Activated CD4-positive, alpha-beta T cell treated with anti-CD3 and anti-CD28 coated beads, Interleukin-2, amount 10 ng/mL, durations not matched to agents 7 days and 5 days (primary cell): ENCODE results near the gene CEP20. TPM values are rescaled to one million over a fixed set of nuclear protein-coding genes. Genes with fewer than 3 reads are reported as not detected.
A peak's percentile ranks its signal among the peaks of the same experiment; 100 is the strongest.
"Not testable (repeated sequence)": the region's sequence is repeated elsewhere in the genome, so short reads cannot be mapped to it uniquely, and the experiment has no call there.

Source experiments
- CTCF ChIA-PET: fragments of 350-600 bp; sonication (Branson Sonifier 250); formaldehyde crosslinking; loops from one replicate; lab custom pipeline; 2021; ENCODE audit warnings: antibody characterized with exemption; lab: Charles Lee
- POLR2A ChIA-PET: fragments of 350-600 bp; sonication (Branson Sonifier 250); formaldehyde crosslinking; loops from one replicate; lab custom pipeline; 2021; ENCODE audit warnings: antibody characterized with exemption; lab: Charles Lee
- DNase-seq: peaks from one replicate; pipeline ENCODE4 v3.0.0-alpha.2; 2020
- H3K27ac Mint-ChIP-seq: one replicate; pipeline ENCODE4 v1.8.0; 2021; ENCODE audit warnings: mild to moderate bottlenecking, moderate library complexity, mixed read lengths
- H3K27me3 Mint-ChIP-seq: one replicate; pipeline ENCODE4 v1.8.0; 2021; ENCODE audit warnings: mixed read lengths
- H3K36me3 Mint-ChIP-seq: one replicate; pipeline ENCODE4 v1.8.0; 2021; ENCODE audit warnings: low read depth, mixed read lengths
- H3K4me1 Mint-ChIP-seq: one replicate; pipeline ENCODE4 v1.8.0; 2021; ENCODE audit warnings: mixed read lengths
- H3K4me3 Mint-ChIP-seq: one replicate; pipeline ENCODE4 v1.8.0; 2021; ENCODE audit warnings: mild to moderate bottlenecking, moderate library complexity, mixed read lengths
- H3K9me3 Mint-ChIP-seq: one replicate; pipeline ENCODE4 v1.8.0; 2021; ENCODE audit warnings: mixed read lengths
- total RNA-seq, 2 experiments: library from RNA; stranded (reverse); gene quantifications; one replicate each; pipeline ENCODE4 v1.2.3, GENCODE V29; 2021

Gene CEP20, protein sequence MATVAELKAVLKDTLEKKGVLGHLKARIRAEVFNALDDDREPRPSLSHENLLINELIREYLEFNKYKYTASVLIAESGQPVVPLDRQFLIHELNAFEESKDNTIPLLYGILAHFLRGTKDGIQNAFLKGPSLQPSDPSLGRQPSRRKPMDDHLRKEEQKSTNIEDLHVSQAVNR
- 10 to 100 TPM; 46.2 to 59.4 TPM for total RNA-seq

DNA sequence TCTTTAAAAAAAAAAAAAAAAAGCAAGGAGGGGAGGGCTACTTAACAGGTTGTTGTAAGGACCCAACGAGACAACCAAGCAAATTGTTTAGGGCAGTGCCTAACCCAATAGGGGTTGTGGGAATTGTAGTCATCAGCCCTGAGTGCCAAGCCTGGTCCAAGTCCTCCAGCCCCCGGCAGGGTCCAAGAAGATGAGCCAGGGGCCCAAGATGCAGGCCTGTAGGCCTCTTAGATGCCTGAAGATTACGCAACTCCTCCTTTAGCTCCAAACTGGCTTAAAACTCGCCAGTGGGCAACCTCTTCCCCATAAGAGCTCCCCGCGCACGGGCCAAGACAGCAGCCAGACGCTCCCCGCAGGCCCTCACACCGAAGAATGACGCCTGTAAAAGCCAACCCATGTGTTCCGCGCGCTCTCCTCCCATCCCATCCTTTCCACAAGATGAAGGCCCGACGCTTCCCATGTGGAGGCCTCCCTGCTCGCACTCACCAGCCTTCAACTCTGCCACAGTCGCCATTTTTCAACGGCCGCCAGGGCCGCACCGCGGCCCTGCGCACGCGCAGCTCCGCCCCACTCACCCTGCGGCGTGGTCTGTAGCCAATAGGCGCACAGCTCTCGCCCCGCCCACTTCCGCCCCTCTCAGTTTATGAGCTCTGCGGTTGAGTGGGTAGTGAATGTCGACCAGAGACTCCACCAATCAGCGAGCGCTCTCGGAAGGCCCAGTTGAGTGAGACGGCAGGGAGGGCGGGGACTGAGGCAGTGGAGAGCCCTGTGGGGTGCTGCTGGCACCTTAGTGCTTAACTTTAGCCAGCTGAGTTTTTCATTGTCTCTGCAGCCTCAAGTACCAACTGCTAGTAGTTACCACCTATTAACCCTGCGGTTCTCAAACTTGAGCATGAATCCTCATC, at the start of gene CEP20:
Gene CEP20, minus strand, starts transcription at position 532 of the 905 bp plus-strand sequence. Its CDS starts 18 bp downstream, at position 514.
- Mint-ChIP-seq H3K27ac (peak within 1 kb of the TSS; percentile 99), H3K36me3 (peaks cover 14% of the 10 kb centered on the region), H3K9me3 (no peaks in the 10 kb centered on the region), H3K4me3 (peak within 1 kb of the TSS; percentile 100), H3K4me1 (peaks cover 35% of the 10 kb centered on the region), H3K27me3 (no peaks in the 10 kb centered on the region)
- ChIA-PET CTCF (interaction anchor here (0.7 to 1.7 kb wide), 10 partner anchors 8 to 298 kb away, joined by 3 to 10 read pairs (median 4); no protein-coding TSS in a partner anchor), POLR2A (interaction anchor here (0.6 to 0.9 kb wide), 4 partner anchors 15 to 164 kb away, joined by 3 read pairs; no protein-coding TSS in a partner anchor)
- peak; percentile 100 for DNase-seq

DNA sequence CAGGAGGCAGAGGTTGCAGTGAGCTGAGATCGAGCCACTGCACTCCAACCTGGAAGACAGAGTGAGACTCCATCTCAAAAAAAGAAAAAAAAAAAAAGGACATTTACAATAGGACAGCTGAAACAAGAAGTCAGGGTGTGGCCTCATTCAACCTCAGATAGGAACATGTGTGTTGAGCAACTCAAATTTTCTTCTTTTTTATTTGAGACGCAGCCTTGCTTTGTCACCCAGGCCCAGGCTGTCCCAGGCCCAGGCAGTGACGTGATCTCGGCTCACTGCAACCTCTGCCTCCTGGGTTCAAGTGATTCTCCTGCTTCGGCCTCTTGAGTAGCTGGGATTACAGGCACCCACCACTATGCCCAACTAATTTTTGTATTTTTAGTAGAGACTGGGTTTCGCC, 48.4 kb upstream of the CEP20 start:
- H3K27ac Mint-ChIP-seq, CTCF ChIA-PET: not testable (repeated sequence)

DNA sequence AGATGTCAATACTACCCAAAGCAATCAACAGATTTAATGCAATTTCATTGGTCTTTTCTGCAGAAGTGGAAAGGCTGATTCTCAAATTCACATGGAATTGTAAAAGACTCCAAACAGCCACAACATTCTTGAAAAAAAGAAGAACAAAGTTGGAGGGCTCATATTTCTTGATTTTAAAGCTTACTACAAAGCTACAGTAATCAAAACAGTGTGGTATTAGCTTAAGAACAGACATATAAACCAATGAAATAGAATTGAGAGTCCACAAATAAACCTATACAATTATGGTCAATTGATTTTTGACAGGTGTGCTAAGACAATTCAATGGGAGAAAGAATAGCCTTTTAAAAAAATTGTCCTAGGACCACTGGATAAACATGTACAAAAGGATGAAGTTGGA, 46.6 kb upstream of the CEP20 start:
- Mint-ChIP-seq H3K9me3 (no peaks in the 10 kb centered on the region), H3K36me3 (no peaks in the 10 kb centered on the region), H3K4me3 (no peak overlapping the region), H3K27me3 (no peaks in the 10 kb centered on the region), H3K27ac (no peak overlapping the region), H3K4me1 (peaks cover 5% of the 10 kb centered on the region)
- POLR2A ChIA-PET: no interaction called here
- no peak for DNase-seq
- CTCF ChIA-PET: no interaction called here

More for the DNA sequence above, 48.4 kb upstream of the CEP20 start:
- POLR2A ChIA-PET, H3K9me3 Mint-ChIP-seq, DNase-seq, H3K27me3 Mint-ChIP-seq, H3K36me3 Mint-ChIP-seq, H3K4me3 Mint-ChIP-seq: not testable (repeated sequence)
- peaks cover 12% of the 10 kb centered on the region for H3K4me1 Mint-ChIP-seq

DNA sequence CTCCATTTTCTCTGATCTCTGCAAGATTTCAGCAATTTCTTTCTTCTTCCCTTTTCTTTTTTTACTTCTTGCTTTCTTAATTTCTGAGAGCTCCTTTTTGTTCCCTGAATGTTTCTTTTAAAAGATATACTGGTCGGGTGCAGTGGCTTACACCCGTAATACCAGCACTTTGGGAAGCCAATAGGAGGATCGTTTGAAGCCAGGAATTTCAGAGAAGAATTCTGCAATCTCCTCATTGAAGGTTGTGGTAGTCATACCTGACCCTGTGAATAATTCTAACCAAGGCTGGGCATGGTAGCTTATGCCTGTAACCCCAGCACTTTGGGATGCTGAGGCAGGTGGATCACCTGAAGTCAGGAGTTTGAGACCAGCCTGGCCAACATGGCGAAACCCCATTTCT, 45.4 kb upstream of the CEP20 start:
- no peak overlapping the region for H3K4me3 Mint-ChIP-seq
- no peaks in the 10 kb centered on the region for H3K27me3 Mint-ChIP-seq
- no peaks in the 10 kb centered on the region for H3K4me1 Mint-ChIP-seq
- no peaks in the 10 kb centered on the region for H3K9me3 Mint-ChIP-seq
- POLR2A ChIA-PET: no interaction called here
- CTCF ChIA-PET: interaction anchor here (0.8 kb wide), 1 partner anchor 17 kb away, joined by 3 read pairs; no protein-coding TSS in a partner anchor
- DNase-seq: no peak
- H3K36me3 Mint-ChIP-seq: no peaks in the 10 kb centered on the region
- H3K27ac Mint-ChIP-seq: no peak overlapping the region

DNA sequence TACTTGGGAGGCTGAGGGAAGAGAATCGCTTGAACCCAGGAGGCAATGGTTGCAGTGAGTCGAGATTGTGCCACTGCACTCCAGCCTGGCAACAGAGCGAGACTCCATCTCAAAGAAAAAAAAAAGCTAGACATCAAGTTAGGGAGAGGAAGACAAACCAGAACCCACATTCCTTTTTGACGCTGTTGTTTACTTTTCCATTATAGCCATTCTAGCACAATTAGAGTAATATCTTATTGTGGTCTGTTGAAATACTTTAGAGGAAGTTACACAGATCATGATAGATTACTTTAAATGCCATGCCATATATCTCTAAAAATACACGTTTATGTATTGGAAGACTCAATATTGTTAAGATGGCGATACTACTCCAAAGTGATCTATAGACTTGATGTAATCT, 44.5 kb upstream of the CEP20 start:
- H3K4me3 Mint-ChIP-seq: no peak overlapping the region
- no peaks in the 10 kb centered on the region for H3K4me1 Mint-ChIP-seq
- H3K27ac Mint-ChIP-seq: no peak overlapping the region
- H3K9me3 Mint-ChIP-seq: no peaks in the 10 kb centered on the region
- no peak for DNase-seq
- H3K27me3 Mint-ChIP-seq: no peaks in the 10 kb centered on the region
- ChIA-PET POLR2A (no interaction called here), CTCF (no interaction called here)
- H3K36me3 Mint-ChIP-seq: no peaks in the 10 kb centered on the region

DNA sequence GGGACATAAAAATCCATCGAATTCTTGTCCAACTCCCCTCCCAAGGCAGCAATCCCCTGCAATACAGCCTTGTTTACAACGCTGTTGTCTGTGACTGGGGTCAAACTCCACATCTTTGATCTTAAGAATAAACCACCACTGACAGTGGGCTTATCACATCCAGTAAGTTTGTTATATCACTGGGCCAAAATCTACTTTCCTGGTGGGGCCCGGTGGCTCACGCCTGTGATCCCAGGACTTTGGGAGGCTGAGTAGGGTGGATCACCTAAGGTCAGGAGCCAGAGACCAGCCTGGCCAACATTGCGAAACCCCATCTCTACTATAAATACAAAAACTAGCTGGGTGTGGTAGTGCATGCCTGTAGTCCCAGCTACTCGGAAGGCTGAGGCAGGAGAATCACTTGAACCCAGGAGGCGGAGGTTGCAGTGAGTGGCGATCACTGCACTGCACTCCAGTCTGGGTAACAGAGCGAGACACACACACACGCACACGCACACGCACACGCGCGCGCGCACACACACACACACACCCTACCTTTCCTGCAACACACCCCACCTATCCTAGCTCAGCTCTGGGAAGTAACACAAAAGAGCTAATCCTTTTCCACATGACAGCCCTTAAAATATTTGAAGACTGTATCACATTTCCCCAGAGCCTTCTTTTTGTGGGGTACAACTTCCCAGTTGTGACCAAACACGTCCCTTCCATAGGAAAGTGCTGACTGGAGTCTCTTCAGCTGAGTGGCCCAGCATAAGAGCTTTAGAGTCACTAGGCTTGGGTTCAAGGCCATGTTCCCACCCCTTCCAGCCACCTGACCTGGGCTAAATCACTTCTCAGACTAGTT, 40.1 kb upstream of the CEP20 start:
- Mint-ChIP-seq H3K9me3 (no peaks in the 10 kb centered on the region), H3K4me3 (no peak overlapping the region), H3K27ac (no peak overlapping the region), H3K36me3 (no peaks in the 10 kb centered on the region), H3K4me1 (no peaks in the 10 kb centered on the region), H3K27me3 (no peaks in the 10 kb centered on the region)
- DNase-seq: no peak
- POLR2A ChIA-PET: no interaction called here
- CTCF ChIA-PET: interaction anchor here (0.6 to 1.2 kb wide), 2 partner anchors 29 to 34 kb away, joined by 3 read pairs; no protein-coding TSS in a partner anchor

DNA sequence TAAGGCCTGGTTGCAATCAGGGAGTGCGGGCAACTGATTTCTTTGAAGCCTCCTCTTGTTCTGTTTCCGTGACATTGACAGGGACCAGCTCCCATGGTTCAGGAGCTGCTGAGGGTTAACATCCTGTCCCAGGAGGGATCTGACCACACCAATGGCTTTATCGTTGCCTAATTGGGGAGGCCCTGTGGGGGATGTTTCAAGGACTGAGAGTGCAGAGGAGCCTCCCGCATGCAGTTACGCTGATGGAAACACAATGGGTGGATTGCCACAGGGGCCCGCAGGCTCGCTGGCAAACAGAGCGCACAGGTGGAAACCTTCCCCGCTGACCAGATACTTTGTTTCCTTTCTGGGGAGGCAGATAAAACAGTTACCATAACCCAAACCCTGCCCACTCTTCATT, 37.2 kb upstream of the CEP20 start:
- no peak for DNase-seq
- no peaks in the 10 kb centered on the region for H3K9me3 Mint-ChIP-seq
- no peak overlapping the region for H3K27ac Mint-ChIP-seq
- H3K27me3 Mint-ChIP-seq: no peaks in the 10 kb centered on the region
- no peaks in the 10 kb centered on the region for H3K4me1 Mint-ChIP-seq
- H3K36me3 Mint-ChIP-seq: no peaks in the 10 kb centered on the region
- ChIA-PET POLR2A (no interaction called here), CTCF (interaction anchor here (1.1 kb wide), 1 partner anchor 25 kb away, joined by 3 read pairs; no protein-coding TSS in a partner anchor)
- H3K4me3 Mint-ChIP-seq: no peak overlapping the region

DNA sequence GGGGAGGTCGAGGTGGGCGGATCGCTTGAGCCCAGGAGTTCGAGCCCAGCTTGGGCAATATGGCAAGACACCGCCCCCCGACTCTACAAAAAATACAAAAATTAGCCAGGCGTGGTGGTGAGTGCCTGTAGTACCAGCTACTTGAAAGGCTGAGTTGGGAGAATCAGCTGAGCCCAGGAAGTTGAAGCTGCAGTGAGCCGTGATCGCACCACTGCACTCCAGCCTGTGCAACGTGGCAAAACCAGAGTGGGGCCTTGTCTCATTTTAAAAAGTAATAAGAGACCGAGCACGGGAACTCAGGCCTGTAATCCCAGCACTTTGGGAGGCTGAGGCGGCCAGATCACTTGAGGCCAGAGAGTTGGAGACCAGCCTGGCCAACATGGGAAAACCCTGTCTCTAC, 36.6 kb upstream of the CEP20 start:
- Mint-ChIP-seq H3K4me3 (no peak overlapping the region), H3K27me3 (peaks cover 4% of the 10 kb centered on the region), H3K9me3 (no peaks in the 10 kb centered on the region), H3K36me3 (no peaks in the 10 kb centered on the region), H3K4me1 (no peaks in the 10 kb centered on the region), H3K27ac (no peak overlapping the region)
- ChIA-PET POLR2A (no interaction called here), CTCF (no interaction called here)
- DNase-seq: no peak

DNA sequence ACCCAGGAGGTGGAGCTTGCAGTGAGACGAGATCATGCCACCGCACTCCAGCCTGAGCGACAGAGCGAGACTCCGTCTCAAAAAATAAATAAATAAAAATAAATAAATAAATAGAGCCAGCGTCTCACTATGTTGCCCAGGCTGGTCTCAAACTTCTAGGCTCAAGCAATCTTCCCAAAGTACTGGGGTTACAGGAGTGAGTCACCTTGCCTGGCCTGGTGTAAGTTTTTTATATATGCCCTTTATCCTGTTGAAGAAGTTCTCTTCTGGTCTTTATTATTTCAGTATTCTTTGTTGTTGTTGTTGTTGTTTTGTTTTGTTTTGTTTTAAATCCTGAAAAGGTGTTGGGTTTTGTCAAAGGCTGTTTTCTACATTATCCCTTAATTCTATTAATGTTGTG, 30.9 kb upstream of the CEP20 start:
- CTCF ChIA-PET: no interaction called here

DNA sequence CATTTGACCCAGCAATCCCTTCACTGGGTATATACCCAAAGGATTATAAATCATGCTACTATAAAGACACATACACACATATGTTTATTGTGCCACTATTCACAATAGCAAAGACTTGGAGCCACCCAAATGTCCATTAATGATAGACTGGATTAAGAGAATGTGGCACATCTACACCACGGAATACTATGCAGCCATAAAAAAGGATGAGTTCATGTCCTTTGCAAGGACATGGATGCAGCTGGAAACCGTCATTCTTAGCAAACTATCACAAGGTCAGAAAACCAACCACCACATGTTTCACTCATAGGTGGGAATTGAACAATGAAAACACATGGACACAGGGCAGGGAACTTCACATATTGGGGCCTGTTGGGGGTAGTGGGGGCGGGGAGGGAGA, 29.9 kb upstream of the CEP20 start:
- H3K27ac Mint-ChIP-seq, H3K36me3 Mint-ChIP-seq, H3K9me3 Mint-ChIP-seq, H3K4me1 Mint-ChIP-seq, DNase-seq, H3K27me3 Mint-ChIP-seq, CTCF ChIA-PET, POLR2A ChIA-PET, H3K4me3 Mint-ChIP-seq: not testable (repeated sequence)

More for the DNA sequence above, 30.9 kb upstream of the CEP20 start:
- H3K9me3 Mint-ChIP-seq: peaks cover 6% of the 10 kb centered on the region
- no peak overlapping the region for H3K27ac Mint-ChIP-seq
- no peak overlapping the region for H3K4me3 Mint-ChIP-seq
- POLR2A ChIA-PET: no interaction called here
- H3K4me1 Mint-ChIP-seq: no peaks in the 10 kb centered on the region
- DNase-seq: no peak
- H3K36me3 Mint-ChIP-seq: no peaks in the 10 kb centered on the region
- H3K27me3 Mint-ChIP-seq: peaks cover 4% of the 10 kb centered on the region

DNA sequence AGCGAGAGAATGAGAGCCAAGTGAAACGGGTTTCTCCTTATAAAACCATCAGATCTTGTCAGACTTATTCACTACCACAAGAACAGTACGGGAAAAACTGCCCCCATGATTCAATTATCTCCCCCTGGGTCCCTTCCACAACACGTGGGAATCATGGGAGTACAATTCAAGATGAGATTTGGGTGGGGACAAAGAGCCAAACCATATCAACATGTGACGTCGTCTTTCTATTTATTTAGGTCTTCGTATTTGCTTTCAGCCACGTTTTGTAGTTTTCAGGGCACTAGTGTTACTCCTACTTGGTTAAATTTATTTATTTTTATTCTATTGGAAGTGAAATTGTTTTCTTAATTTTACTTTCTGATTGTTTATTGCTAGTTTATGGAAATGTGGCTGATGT, 27.9 kb upstream of the CEP20 start:
- DNase-seq: no peak
- no peak overlapping the region for H3K4me3 Mint-ChIP-seq
- peaks cover 4% of the 10 kb centered on the region for H3K27me3 Mint-ChIP-seq
- H3K9me3 Mint-ChIP-seq: peaks cover 10% of the 10 kb centered on the region
- H3K27ac Mint-ChIP-seq: no peak overlapping the region
- peaks cover 18% of the 10 kb centered on the region for H3K4me1 Mint-ChIP-seq
- ChIA-PET CTCF (no interaction called here), POLR2A (no interaction called here)
- no peaks in the 10 kb centered on the region for H3K36me3 Mint-ChIP-seq

DNA sequence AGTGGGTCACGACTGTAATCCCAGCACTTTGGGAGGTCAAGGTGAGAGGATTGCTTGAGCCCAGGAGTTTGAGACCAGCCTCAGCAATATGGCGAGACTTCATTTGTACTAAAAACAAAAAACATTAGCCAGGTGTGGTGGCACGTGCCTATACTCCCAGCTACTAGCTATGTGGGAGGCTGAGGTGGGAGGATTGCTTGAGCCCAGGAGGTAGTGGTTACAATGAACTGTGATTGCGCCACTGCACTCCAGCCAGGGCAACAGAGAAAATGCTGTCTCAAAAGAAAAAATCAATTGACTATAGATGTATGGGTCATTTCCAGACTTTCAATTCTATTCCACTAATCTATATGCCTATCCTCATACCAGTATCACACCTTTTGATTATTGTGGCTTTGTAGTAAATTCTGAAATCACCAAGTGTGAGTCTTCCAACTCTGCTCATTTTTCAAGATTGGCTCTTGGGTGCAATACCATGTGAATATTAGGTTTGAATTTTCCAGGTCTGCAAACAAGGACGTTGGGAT, 27.2 kb upstream of the CEP20 start:
- Mint-ChIP-seq H3K27ac (no peak overlapping the region), H3K36me3 (no peaks in the 10 kb centered on the region), H3K9me3 (peaks cover 10% of the 10 kb centered on the region), H3K4me3 (no peak overlapping the region), H3K4me1 (peaks cover 21% of the 10 kb centered on the region), H3K27me3 (peaks cover 4% of the 10 kb centered on the region)
- CTCF ChIA-PET: interaction anchor here (0.6 kb wide), 1 partner anchor 22 kb away, joined by 4 read pairs; no protein-coding TSS in a partner anchor
- DNase-seq: no peak
- POLR2A ChIA-PET: no interaction called here
